ENCODE results near the gene MUC2. TPM values are rescaled to one million over a fixed set of nuclear protein-coding genes. Genes with fewer than 3 reads are reported as not detected.

MUC2 gene
- total and polyA plus RNA-seq, 2 of the 4 experiments (the other 2 are of a cell fraction): not detected

DNA sequence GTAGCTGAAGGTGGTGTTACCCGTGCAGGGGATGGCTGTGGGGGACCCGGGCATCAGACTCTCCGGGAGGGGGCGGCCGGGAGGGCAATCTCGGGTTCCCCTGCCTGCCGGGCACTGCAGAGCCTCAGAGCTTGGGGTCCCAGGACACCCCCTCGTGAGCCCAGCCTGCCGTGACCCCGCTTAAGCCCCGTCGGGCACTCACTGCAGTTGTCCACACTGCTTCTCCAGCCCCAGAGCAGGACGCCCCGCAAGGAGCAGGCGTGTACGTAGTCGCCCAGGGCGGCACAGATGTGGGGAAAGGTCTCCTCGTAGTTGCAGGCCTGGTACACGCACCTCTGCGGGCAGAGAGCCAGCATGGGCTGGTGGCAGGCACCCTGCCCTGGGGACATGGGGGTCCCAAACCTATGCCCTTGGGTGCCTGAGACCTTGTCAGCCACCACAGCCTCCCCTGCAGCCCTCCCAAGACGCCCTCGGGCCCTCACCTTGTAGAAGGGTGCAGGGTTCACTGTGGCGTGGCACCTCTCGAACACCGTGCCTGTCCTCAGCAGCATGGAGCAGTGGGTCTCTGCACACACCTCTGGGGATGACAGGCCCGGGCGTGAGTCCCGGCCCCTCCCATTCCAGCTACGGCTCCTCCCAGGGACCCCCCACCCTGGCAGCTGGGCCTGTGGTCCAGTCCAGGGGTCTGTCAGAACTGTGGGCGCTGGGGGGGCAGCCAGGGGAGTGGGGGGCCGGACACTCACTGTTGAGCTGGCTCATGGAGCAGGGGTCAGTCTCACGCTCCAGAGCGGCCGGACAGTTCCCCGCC lies 47.0 kb upstream of the MUC2 start:
- H2BK120ac ChIP-seq (ENCODE audit: low read depth, low read length): no peak overlapping the region
- H3K4me2 ChIP-seq (ENCODE audit: low read depth, low read length): no peak overlapping the region
- H4K20me1 ChIP-seq (ENCODE audit: insufficient read depth, low read length): peaks cover 6% of the 10 kb centered on the region; the same call in 1 of the 2 replicates
- intact Hi-C loops (cut with micrococcal nuclease) (no loop called here), in situ Hi-C loops (cut with MboI; ENCODE audit: low sequenced_read_pairs) (no loop called here), dilution Hi-C loops (cut with HindIII; ENCODE audit: low sequenced_read_pairs, unreplicated experiment) (no loop called here)
- no peak overlapping the region for H4K91ac ChIP-seq (ENCODE audit: insufficient read depth, low read depth, low read length)
- POLR2A ChIA-PET (ENCODE audit: unreplicated experiment): no interaction called here
- H2BK5ac ChIP-seq (ENCODE audit: low read depth, low read length, poor library complexity, severe bottlenecking): no peak overlapping the region
- H3K4me3 ChIP-seq (ENCODE audit: insufficient read depth, low read depth, low read length): no peak overlapping the region
- no peak overlapping the region for H2AK5ac ChIP-seq (ENCODE audit: low read depth, low read length)
- DNase-seq: no peak
- TF ChIP-seq CEBPB (IDR thresholded peaks at IDR 0.05; ENCODE audit: low read depth, low read length): no peak
- TF ChIP-seq MAFK (IDR thresholded peaks at IDR 0.05; ENCODE audit: low read depth, low read length): no peak
- no peak for TF ChIP-seq RFX5 (IDR thresholded peaks at IDR 0.05; ENCODE audit: low read depth, low read length)
- TF ChIP-seq, protein P1, sequence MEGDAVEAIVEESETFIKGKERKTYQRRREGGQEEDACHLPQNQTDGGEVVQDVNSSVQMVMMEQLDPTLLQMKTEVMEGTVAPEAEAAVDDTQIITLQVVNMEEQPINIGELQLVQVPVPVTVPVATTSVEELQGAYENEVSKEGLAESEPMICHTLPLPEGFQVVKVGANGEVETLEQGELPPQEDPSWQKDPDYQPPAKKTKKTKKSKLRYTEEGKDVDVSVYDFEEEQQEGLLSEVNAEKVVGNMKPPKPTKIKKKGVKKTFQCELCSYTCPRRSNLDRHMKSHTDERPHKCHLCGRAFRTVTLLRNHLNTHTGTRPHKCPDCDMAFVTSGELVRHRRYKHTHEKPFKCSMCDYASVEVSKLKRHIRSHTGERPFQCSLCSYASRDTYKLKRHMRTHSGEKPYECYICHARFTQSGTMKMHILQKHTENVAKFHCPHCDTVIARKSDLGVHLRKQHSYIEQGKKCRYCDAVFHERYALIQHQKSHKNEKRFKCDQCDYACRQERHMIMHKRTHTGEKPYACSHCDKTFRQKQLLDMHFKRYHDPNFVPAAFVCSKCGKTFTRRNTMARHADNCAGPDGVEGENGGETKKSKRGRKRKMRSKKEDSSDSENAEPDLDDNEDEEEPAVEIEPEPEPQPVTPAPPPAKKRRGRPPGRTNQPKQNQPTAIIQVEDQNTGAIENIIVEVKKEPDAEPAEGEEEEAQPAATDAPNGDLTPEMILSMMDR (conservative IDR thresholded peaks at IDR 0.05; ENCODE audit: low read depth, low read length): no peak
- TF ChIP-seq NFE2L2 (IDR thresholded peaks at IDR 0.05; ENCODE audit: low read depth, low read length): no peak
- no peak for TF ChIP-seq RCOR1 (IDR thresholded peaks at IDR 0.05; ENCODE audit: insufficient replicate concordance, low read length)
- no peak for TF ChIP-seq SMC3 (IDR thresholded peaks at IDR 0.05; ENCODE audit: low read depth, low read length)
- TF ChIP-seq POLR2A (IDR thresholded peaks at IDR 0.05; ENCODE audit: low read depth, low read length): no peak
- H2BK20ac ChIP-seq (ENCODE audit: low read depth, low read length): no peak overlapping the region
- H3K9ac ChIP-seq (ENCODE audit: low read depth, low read length): no peak overlapping the region
- no peak overlapping the region for H3K14ac ChIP-seq (replicated peaks; ENCODE audit: low read depth, low read length)
- no peaks in the 10 kb centered on the region for H3K4me1 ChIP-seq (ENCODE audit: control insufficient read depth, insufficient read depth, low read length)
- ATAC-seq (ENCODE audit: low read depth): no peak
- no peak overlapping the region for H3K18ac ChIP-seq (ENCODE audit: low read depth, low read length)
- no peaks in the 10 kb centered on the region for H3K36me3 ChIP-seq (ENCODE audit: control insufficient read depth, insufficient read depth, low read length)
- no peaks in the 10 kb centered on the region for H3K27me3 ChIP-seq (ENCODE audit: control insufficient read depth, insufficient read depth, low read length)
- BruUV-seq (replicated peaks): no TSS peak
- no peak overlapping the region for H3K4ac ChIP-seq (ENCODE audit: low read depth, low read length)
- H3K27ac ChIP-seq (ENCODE audit: insufficient read depth, low read length): no peak overlapping the region
- no peak overlapping the region for H2AK9ac ChIP-seq (replicated peaks; ENCODE audit: low read depth, low read length, poor library complexity)
- CTCF ChIA-PET: no interaction called here
- WGBS, 2 experiments (ENCODE audit: extremely low coverage in 2 of 2, insufficient read length in 1 of 2): 84% methylated on average over 13 of the region's 36 CpGs; no CpG with 5 or more reads in 1 of the 2 experiments
- no peak overlapping the region for H3K56ac ChIP-seq (ENCODE audit: extremely low read depth, insufficient read depth, low read length)
- H3K9me3 ChIP-seq (ENCODE audit: control insufficient read depth, insufficient read depth, low read length): no peaks in the 10 kb centered on the region
- H3K9me1 ChIP-seq (ENCODE audit: insufficient read depth, low read length): peaks cover 4% of the 10 kb centered on the region
- no peak overlapping the region for H4K8ac ChIP-seq (ENCODE audit: low read depth in 2 of 2, low read length in 2 of 2)
- H4K5ac ChIP-seq (ENCODE audit: low read depth, low read length): no peak overlapping the region
- no peak overlapping the region for H2AFZ ChIP-seq (replicated peaks; ENCODE audit: low read length, poor library complexity)
- H3K79me1 ChIP-seq (ENCODE audit: low read depth in 1 of 2, low read length in 2 of 2): no peaks in the 10 kb centered on the region
- no peak overlapping the region for H3K23ac ChIP-seq (ENCODE audit: low read depth, low read length)
- H2BK15ac ChIP-seq (ENCODE audit: low read depth, low read length): no peak overlapping the region

Measured in IMR-90 (cell line).